Measurements from ENCODE around the gene USP10. TPM values are rescaled to one million over a fixed set of nuclear protein-coding genes. Genes with fewer than 3 reads are reported as not detected.

Gene USP10
- total RNA-seq, 1 donor from 2014 or later: 100 TPM

GRCh38 chr16:84751947-84752346, 52.1 kb downstream of the USP10 start:
- TF ChIP-seq CTCF (IDR thresholded peaks at IDR 0.05; ENCODE audit: partially characterized antibody, unreplicated experiment): no peak
- Mint-ChIP-seq H3K4me1 (ENCODE audit: low read depth, unreplicated experiment) (peaks cover 32% of the 10 kb centered on the region), H3K27me3 (ENCODE audit: unreplicated experiment) (no peaks in the 10 kb centered on the region), H3K36me3 (ENCODE audit: unreplicated experiment) (no peaks in the 10 kb centered on the region), H3K9me3 (ENCODE audit: unreplicated experiment) (no peaks in the 10 kb centered on the region), H3K27ac (ENCODE audit: unreplicated experiment) (no peak overlapping the region), H3K4me3 (ENCODE audit: unreplicated experiment) (no peak overlapping the region)
- DNase-seq: no peak

- Mint-ChIP-seq H3K9me3 (ENCODE audit: unreplicated experiment) (no peaks in the 10 kb centered on the region), H3K36me3 (ENCODE audit: unreplicated experiment) (no peaks in the 10 kb centered on the region), H3K4me1 (ENCODE audit: low read depth, unreplicated experiment) (peaks cover 35% of the 10 kb centered on the region), H3K27me3 (ENCODE audit: unreplicated experiment) (no peaks in the 10 kb centered on the region), H3K27ac (ENCODE audit: unreplicated experiment) (no peak overlapping the region), H3K4me3 (ENCODE audit: unreplicated experiment) (no peak overlapping the region)
- TF ChIP-seq CTCF (IDR thresholded peaks at IDR 0.05; ENCODE audit: partially characterized antibody, unreplicated experiment): no peak
- no peak for DNase-seq
These were observed 52.8 kb downstream of the USP10 start for GRCh38 chr16:84752600-84752999.

GRCh38 chr16:84753412-84754326, 53.9 kb downstream of the USP10 start:
- Mint-ChIP-seq H3K27me3 (ENCODE audit: unreplicated experiment) (no peaks in the 10 kb centered on the region), H3K36me3 (ENCODE audit: unreplicated experiment) (no peaks in the 10 kb centered on the region), H3K4me1 (ENCODE audit: low read depth, unreplicated experiment) (peaks cover 44% of the 10 kb centered on the region), H3K27ac (ENCODE audit: unreplicated experiment) (peak overlapping the region; percentile 84), H3K9me3 (ENCODE audit: unreplicated experiment) (no peaks in the 10 kb centered on the region), H3K4me3 (ENCODE audit: unreplicated experiment) (peak overlapping the region; percentile 40)
- DNase-seq: no peak
- no peak for TF ChIP-seq CTCF (IDR thresholded peaks at IDR 0.05; ENCODE audit: partially characterized antibody, unreplicated experiment)

GRCh38 chr16:84754353-84754856, 54.6 kb downstream of the USP10 start:
- Mint-ChIP-seq H3K27me3 (ENCODE audit: unreplicated experiment) (peaks cover 2% of the 10 kb centered on the region), H3K27ac (ENCODE audit: unreplicated experiment) (peak overlapping the region; percentile 84), H3K4me3 (ENCODE audit: unreplicated experiment) (peak overlapping the region; percentile 3), H3K4me1 (ENCODE audit: low read depth, unreplicated experiment) (peaks cover 49% of the 10 kb centered on the region), H3K36me3 (ENCODE audit: unreplicated experiment) (no peaks in the 10 kb centered on the region), H3K9me3 (ENCODE audit: unreplicated experiment) (no peaks in the 10 kb centered on the region)
- DNase-seq: peak; percentile 64
- TF ChIP-seq CTCF (IDR thresholded peaks at IDR 0.05; ENCODE audit: partially characterized antibody, unreplicated experiment): peak; percentile 88

Measured in glutamatergic neuron (in vitro differentiated cells).